ENCODE data around the gene FBXO24.

- TF ChIP-seq CTCF (IDR thresholded peaks at IDR 0.05): no peak
- no peak for TF ChIP-seq POLR2A (IDR thresholded peaks at IDR 0.05)
These were observed 17.0 kb downstream of the FBXO24 start for GRCh38 chr7:100602889-100603725.

All from lower leg skin (tissue), 3 donors.